Activated CD4-positive, alpha-beta T cell treated with anti-CD3 and anti-CD28 coated beads, Interleukin-2, amount 50 U/mL, for 24 hours (primary cell): ENCODE results near the gene KLKB1.
"Not testable (repeated sequence)": the region's sequence is repeated elsewhere in the genome, so short reads cannot be mapped to it uniquely, and the experiment has no call there.

ENCODE experiments used
- DNase-seq, 2 donors: peaks; one replicate each; pipeline ENCODE4 v3.0.0-alpha.2; 2020; ENCODE audit warnings: low read depth in 1 of 2, low spot score in 1 of 2

KLKB1 gene

DNA sequence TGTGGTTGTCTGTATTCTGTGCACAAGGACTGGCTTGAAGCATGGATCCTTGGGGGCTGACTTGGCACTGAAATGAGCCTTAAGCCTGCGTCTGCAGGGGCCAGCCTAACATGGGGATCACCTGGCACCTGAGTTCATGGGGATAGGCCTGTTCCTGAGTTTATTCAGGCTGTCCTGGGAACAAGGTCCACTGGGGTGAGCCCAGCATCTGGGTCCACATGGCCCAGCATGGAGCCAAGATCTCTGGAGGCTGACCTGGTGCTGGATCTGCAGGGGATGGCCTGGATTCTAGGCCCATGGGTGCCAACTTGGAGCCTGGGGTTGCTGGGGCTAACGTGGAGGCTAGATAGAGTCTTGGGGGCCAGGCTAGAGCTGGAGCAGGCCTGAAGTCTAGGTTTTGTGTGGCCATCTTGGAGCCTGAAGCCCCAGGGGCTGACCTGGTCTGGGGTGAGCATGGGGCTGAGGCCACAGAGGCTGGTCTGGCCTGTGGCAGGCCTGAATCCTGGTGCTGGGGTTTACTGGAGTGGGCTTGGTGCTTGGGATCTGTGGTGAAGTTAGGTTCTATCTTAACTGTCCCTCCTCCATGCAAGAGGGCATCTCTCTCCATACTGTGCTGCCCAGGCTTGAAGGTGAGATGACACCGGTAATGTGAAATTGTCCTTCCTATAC, 652 bp upstream of the KLKB1 start:
- no peak for DNase-seq

DNA sequence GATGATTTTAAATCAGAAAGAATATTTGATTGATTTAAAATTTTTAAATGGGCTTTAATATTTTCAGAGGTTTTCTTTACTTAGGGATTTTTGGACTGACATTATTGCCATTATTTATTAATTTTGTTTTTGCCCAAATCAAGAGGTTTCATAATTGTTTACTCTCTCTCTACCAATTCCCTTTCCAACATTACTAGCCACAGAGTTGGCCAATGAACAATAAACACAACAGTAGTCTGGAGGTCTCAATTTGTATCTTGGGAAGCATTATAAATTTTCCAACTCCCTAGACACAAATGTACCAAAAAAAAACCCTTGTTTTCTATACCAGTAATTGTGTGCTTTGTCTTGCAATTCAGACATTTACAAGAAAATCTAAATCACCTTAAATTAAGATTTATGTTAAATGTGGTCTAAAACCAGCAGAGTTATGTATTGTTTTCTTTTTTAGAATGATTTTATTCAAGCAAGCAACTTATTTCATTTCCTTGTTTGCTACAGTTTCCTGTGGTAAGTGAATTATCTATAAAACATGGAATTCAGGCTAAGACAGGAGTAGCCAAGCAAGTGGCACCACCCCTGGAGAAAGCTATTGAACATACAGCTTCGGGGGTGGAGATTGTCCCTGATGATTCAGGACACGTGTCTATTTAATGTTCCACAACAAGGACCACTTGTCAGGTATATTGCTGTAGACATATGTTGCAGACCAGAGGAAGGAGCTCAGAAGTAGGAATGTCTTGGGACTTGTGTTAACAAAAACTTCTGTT, 622 bp downstream of the KLKB1 start:
- no peak for DNase-seq

DNA sequence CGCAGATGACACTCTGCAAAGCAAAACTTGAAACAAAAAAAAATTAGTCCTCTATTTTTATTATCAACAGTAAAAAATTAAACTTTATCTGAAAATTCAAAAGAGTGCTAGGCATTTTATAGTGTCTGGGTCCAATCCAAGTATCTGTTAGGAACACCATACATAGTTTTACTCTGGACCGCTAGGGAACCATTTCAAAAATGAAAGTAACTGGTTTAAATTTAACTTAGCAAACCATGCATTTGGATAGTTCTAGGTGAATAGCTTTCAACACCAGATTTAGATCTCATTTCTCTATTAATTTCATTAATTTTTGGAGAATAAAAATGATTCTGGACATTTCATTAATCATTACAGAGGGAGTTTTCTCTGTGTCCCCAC, 1.2 kb downstream of the KLKB1 start:
- DNase-seq, result no peak

DNA sequence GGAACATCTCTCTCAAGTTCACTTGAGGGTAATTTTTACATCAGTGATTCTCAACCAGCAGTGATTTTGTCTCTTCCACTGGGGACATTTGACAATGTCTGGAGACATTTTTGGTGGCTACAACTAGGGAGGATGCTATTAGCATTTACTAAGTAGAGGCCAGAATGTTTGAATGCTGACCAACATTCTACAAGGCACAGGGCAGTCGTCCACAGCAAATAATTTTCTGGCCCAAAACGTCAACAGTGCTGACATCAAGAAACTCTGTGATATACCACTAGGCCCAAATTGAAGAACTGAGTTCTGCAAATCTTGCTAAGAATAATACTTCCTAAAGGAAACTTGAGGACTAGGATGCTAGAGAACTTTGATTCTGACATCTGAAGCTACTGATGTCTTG, 7.1 kb downstream of the KLKB1 start:
- DNase-seq, result no peak

DNA sequence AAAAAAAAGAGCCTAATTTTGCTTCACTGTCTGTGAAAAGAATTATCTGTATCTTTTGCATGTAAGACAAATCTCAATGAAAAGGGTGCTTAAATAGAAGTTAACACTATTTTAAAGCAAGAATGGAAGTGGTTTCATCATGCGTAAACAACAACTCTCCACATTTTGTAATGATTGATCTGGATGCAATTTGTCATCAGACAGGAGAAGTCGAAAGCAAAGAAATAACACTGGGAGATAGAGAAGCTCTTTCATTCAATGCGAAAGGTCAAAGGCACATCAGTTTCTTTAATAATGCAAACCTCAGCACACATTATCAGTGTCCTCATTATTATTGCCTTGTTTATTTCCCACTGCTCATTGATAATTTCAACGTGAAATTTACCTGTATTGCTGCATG, 8.8 kb downstream of the KLKB1 start:
- DNase-seq, result no peak

DNA sequence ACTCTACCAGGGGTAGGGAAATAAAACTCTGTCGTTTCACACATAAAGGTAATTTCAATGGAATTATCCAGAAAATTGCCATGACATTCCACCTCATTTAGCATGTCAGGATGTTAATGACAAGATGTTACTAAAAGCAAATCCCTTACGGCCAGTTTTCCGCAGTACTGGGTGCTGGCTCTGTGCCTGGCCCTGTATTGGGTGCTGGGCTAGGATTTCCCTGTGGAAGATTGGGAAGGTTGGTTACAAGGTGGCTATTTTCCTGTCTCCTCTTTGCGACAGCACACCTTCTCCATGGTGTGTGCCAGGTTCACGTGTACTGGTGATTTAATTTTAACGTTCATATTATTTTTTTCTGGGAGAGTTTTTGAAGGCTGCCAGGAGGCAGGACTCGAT, 13.1 kb downstream of the KLKB1 start:
- DNase-seq, result no peak

DNA sequence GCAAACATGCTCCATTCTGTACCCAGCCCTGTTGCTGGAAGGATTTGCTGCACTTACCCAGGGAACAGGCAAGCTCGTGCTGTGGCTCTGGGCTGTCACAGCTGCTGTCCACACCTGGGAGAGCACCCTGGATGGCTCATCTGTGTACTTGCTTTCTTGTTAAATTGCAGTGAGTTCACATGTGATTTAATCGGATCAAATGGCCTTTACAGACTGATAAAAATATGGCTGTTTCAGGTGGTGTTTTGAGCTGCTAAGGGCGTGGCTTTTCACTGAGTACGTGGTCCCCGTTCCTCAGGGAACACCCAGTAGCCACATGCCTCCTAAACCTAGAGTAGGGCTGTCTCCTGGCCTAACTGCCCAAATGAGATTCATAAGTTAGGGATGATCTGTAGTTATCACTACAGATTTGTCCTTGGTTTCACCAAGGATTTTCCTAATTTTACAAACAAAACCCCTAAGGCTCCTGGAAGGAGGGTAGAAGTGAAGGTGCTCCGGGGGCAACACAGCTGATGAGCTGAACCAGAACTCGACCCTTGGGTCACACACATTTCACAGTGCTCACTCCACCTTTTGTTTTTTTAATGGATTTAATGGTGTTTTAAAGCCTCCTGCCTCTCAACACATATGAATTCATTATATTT, 13.7 kb downstream of the KLKB1 start:
- no peak for DNase-seq

DNA sequence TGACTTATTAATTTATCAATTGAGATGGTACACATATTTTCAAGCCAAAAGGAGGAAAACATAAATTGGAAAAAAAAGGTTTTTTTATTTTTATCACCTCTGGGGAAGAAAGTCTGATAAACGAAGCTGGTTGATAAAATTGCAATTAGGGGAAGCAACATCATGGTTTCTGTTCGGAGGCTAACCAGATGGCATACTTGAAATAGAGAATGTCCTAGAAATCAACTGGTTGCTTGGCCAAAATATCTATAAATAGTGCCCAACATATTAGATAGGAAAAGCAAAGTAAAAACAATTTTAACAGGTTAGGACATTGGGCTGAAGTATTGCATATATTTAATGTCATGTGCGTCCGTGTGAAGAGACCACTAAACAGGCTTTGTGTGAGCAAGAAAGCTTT, 14.3 kb downstream of the KLKB1 start:
- no peak for DNase-seq

DNA sequence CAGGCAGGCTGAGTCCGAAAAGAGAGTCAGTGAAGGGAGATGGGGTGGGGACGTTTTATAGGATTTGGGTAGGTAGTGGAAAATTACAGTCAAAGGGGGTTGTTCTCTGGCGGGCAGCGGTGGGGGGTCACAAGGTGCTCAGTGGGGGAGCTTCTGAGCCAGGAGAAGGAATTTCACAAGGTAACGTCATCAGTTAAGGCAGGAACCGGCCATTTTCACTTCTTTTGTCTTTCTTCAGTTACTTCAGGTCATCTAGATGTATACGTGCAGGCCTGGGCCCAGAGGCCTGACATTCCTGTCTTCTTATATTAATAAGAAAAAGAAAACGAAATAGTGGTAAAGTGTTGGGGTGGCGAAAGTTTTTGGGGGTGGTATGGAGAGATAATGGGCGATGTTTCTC, 14.7 kb downstream of the KLKB1 start:
- not testable (repeated sequence) for DNase-seq

DNA sequence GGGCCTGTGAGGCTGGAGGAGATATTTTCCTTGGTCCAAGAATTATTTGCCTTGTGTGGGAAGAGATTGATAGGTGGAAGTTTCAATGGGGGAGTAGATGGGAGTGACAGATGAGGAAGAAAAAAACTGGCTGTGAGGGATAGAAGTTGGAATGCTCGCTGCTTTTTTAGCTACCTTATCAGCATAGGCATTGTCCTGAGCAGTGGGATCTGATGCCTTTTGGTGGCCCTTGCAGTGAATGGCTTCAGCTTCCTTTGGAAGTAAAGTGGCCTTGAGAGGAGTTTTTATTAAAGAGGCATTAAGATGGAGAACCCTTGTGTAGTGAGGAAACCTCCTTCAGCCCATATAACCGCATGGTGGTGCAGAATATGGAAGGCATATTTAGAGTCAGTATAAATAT, 16.0 kb downstream of the KLKB1 start:
- DNase-seq, result no peak

DNA sequence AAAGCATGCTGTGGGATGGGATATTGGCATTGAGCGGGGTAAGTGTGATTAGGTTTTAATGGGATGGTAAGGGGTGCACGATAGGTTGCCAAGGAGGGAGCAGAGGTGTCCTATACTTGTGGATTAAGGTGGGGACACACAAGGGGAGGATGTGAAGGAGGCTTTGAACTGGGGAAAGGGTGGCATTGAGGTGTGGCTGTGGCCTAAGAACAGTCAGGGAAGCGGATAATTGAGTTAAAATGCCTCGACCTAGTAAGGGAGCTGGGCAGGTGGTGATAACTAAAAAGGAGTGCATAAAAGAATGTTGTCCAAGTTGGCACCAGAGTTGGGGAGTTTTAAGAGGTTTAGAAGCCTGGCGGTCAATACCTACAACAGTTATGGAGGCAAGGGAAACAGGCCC, 17.5 kb downstream of the KLKB1 start:
- DNase-seq, result no peak

DNA sequence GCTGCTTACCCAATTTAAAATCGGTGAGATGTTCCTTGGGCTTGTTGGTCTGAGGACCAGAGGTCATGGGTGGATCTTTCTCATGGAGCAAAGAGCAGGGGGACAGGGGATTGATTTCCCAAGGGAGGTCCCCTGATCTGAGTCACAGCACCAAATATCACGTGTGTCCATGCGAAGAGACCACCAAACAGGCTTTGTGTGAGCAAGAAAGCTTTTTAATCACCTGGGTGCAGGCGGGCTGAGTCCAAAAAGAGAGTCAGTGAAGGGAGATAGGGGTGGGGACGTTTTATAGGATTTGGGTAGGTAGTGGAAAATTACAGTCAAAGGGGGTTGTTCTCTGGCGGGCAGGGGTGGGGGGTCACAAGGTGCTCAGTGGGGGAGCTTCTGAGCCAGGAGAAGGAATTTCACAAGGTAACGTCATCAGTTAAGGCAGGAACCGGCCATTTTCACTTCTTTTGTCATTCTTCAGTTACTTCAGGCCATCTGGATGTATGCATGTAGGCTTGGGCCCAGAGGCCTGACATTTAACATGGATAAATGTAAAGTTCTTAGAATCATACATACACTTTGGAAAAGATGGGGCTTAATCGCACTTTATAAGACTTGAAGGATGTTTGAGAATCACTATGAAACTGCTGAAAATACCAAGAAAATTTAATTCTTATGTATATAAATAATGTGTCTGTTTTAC, 19.9 kb downstream of the KLKB1 start:
- DNase-seq, result not testable (repeated sequence)

DNA sequence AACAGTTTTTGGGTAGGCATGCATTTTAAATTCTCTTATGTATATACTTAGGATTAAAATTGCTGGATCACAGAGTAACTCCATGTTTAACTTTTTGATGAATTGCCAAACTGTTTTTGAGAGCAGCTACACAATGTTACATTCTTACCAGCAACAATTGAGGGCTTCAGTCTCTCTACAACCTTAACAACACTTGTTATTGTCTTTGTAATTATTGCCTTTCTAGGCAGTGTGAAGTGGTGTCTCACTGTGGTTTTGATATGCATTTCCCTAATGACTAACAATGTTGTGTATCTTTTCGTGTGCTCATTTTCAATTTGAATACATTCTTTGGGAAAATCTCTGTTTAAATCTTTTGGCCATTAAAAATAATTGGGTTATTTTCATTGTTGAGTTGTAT, 21.3 kb downstream of the KLKB1 start:
- no peak for DNase-seq

DNA sequence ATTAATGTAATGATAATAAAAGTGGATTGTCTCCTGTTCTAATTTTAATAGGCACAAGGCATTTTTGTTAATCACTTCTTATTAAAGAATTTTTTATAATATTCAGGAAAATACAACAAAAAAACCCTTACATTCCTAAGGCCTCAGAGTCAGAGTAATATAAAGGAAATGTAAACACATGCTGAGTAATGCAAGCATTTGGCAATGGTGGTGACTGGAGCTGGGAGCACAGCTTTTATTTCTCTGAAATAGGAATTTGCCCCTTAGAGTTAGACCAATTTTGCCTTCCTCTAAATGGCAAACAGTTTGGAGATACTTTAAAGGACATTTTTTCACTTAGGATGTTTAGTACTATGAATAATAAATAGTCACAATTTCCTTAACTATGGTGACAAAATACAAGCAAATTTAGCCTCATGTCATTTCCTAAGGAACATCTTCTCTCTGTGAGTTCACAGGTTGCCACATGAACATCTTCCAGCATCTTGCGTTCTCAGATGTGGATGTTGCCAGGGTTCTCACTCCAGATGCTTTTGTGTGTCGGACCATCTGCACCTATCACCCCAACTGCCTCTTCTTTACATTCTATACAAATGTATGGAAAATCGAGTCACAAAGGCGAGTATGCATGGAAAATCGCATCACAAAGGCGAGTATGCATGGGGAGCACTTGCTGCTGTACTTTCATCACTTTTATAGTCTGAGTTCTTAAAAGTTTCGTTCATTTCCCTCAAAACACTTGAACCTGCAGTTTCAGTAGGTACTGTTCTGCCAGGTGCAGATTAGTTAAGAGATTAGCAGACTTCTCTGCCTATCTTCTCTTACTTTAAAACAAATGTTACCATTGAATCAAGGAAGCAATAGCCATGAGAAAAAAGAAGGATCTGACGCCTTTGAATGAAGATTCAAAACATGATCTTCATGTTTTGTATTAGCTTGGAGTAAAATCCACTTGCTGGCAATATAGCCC, 22.8 kb downstream of the KLKB1 start:
- no peak for DNase-seq

DNA sequence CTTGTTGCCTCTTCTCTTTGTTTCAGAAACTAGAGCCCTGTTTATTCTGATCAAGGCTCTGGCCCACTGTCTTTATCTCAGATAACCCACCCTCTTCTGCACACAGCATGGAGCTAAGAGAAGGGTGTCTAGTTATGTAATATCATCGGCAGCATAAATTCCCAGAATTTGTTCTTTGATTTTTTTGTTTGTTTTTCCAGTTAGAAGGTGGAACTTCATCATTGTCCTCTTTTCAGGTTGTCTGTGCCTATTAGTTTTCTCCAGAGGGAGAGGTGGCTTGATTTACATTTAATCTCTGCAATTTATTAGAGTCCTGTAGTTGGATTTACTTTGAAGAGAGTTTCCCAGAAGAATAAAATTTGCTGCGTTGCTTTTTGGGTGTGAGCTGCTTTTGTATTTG, 23.5 kb downstream of the KLKB1 start:
- no peak for DNase-seq

DNA sequence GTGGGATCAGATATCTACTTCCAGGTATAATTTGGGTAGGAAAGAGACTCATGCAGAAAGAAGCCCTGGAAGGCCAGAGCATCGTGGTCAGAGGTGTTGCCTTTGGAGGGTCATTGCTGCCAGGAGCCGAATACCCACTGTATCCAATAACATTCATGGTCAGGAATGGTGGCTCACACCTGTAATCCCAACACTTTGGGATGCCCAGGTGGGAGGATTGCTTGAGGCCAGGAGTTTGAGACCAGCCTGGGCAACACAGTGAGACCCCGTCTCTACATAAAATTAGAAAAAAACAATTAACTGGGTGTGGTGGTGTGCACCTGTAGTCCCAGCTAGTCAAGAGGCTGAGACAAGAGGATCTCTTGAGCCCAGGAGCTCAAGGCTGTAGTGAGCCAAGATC, 27.8 kb downstream of the KLKB1 start:
- no peak for DNase-seq

DNA sequence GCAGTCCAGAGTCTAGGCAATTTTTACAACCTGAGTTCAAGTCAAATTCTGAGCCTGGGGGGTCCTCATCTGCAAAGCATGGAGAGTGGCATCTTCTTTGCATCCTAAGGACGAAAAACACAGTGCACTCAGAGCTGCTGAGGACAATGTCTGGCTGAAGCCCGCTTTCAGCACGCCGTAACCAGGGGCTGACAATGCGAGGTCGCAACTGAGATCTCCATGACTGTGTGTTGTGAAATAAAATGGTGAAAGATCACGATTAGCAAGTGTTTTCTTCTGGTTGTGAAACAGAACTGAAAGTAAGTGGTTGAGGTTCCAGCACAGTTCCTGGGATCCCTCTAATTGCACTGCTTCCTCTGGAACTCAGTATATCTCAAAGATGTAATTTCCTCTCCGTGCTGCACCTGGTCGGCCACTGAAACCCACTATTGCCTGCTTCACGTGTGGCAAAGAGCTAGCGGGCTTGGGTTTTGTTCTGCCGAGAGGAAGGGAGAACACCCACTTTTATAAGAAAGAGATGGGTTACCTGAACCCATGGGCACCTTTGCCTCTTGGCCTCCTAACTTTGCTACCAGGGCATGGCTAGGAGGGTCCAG, 31.0 kb downstream of the KLKB1 start:
- no peak for DNase-seq

DNA sequence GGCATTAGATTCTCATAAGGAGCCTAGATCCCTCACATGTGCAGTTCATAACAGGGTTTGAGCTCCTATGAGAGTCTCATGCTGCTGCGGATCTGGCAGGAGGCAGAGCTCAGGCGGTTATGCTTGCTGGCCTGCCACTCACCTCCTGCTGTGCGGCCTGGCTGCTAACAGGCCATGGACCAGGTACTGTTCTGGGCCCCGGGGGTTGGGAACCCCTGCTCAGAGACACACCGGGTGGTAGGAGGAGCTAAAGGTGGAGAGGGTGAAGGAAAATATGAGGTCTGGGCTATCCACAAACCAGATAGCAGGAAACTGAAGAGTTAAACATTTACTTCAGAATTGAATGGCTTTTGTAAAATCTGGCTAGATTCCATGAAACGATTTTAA, 32.8 kb downstream of the KLKB1 start:
- DNase-seq, result no peak

DNA sequence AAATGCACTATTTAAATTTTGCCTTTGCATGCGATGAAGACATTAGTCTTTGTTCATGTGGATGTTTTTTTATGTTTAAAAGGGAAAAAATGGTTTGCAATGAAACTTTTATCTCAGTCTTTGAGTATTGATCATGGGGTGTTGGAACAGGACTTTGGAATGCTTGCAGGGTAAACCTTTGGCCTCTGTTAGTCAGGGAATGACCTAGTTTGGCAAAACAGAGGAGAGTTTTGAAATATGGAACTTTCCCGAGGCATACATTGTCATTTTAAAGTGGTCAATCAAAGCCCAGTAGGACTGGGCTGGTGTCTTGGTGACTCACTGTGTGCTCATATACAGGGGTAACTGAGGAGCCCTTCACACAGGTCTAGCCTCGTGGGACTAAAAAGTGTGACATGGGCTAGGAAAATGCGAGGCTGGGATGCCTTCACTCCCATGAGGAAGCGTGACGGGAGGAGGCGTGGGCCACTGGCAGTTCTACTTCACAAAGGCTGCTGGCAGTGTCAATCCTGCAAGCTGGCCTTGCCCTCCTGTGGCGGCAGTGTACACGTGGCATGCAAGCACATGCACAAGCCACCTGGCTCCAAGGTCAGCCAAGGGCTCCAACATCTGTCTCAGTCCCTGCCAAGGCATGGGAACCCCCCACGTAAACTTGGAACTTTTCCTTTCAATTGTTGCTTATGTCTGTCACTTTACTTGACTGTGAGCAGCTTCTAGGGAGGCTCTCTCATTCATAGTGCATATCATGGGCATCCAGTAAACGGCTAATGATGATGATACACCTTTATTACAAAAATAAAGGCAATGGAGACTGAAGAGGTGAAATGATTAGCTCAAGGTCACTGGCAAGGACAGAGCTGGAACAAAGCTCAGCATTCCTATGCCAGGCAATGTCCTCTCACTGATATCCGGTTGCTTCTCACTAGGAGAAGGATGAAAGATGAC, 33.5 kb downstream of the KLKB1 start:
- DNase-seq, result no peak
